Psoas muscle (tissue), 8 donors: ENCODE measurements around the gene DCPS. TPM values are rescaled to one million over a fixed set of nuclear protein-coding genes. Genes with fewer than 3 reads are reported as not detected.

Source experiments
- ATAC-seq, 4 donors: fragments of 200-7000 bp; cut with Tn5 transposase; one replicate each; pipeline ENCODE4 v1.9.1; 2020; ENCODE audit warnings: moderate library complexity in 3 of 4, mild to moderate bottlenecking in 2 of 4
- DNase-seq, 2 donors: peaks; one replicate each; pipeline ENCODE4 v3.0.0-alpha.2; 2020
- H3K27ac ChIP-seq: fragments of 200-600 bp; one replicate; pipeline ENCODE4 v1.8.0; 2022
- H3K27me3 ChIP-seq, 3 donors: fragments of 200-600 bp in 1 of 3; one replicate each; pipeline versions ENCODE4 v1.6.1 to v1.8.0; 2013 to 2022; ENCODE audit warnings: low read length in 2 of 3, mild to moderate bottlenecking in 2 of 3, moderate library complexity in 1 of 3; ENCODE audit not compliant: insufficient read depth in 3 of 3
- H3K36me3 ChIP-seq, 2 donors: fragments of 200-600 bp in 1 of 2; one replicate each; pipeline versions ENCODE4 v1.6.1 to v1.8.0; 2013 to 2022; ENCODE audit warnings: low read depth in 1 of 2, mild to moderate bottlenecking in 1 of 2, moderate library complexity in 1 of 2; ENCODE audit not compliant: insufficient read depth in 1 of 2
- H3K4me1 ChIP-seq: fragments of 200-600 bp; one replicate; pipeline ENCODE4 v1.8.0; 2022
- H3K4me3 ChIP-seq: fragments of 200-600 bp; one replicate; pipeline ENCODE4 v1.8.0; 2022; ENCODE audit warnings: mild to moderate bottlenecking
- H3K9me3 ChIP-seq: fragments of 200-600 bp; one replicate; pipeline ENCODE4 v1.8.0; 2022
- WGBS, 3 donors: extraction: QIAGEN DNeasy Blood & Tissue Kit; methylation state at CpG; one replicate each; pipeline versions ENCODE4 v1.1.6 to v1.1.7; 2013; 5-methylcytosine and 5-hydroxymethylcytosine counted together
- intact Hi-C, 2 donors: fragments of 100-400 bp; cut with DNase I; formaldehyde crosslinking; loops; one replicate each; pipeline versions ENCODE4 v1.11.0 to v1.14.2; 2022
- polyA plus RNA-seq, 3 donors: library from polyadenylated mRNA; stranded (reverse); fragments of 200-250 nt; gene quantifications; one replicate each; pipeline ENCODE4 v1.2.3, GENCODE V29; 2013
- total RNA-seq, 4 donors: library from RNA; stranded (reverse); fragmentation: NEBNext Ultra II Directional in 2 of 4; extraction: Animal tissue kit (Norgen Biotek cat#: 25700) in 2 of 4; gene quantifications; one replicate each; pipeline versions ENCODE4 v1.2.1 to v1.2.4, GENCODE V29; 2021 to 2023
- TF ChIP-seq, protein P1 (sequence below): fragments of 200-600 bp; IDR thresholded peaks from one replicate; pipeline ENCODE4 v1.8.0; 2022; ENCODE audit warnings: antibody characterized with exemption
- donor health status: healthy with polysubstance abuse.
- donor health status: DM: no; HTN: no; CAD: no; lungs with moderate emphysema.
- donor health status: Bipolar disorder and iron deficiency.
- donor health status: healthy.
- donor health status: DM: yes; HTN: yes; CAD: no.
- donor health status: DM: no; HTN: no; CAD: no.
- donor health status: DM: no; HTN: no; CAD: no.
- donor health status: DM: yes; HTN: yes; CAD: no.

The DCPS gene
- total and polyA plus RNA-seq, 7 donors = 11.8 to 20.5 (median 14.3) TPM

- DNase-seq (no peak), ATAC-seq (no peak)
- H3K27ac ChIP-seq = no peak overlapping the region
- H3K9me3 ChIP-seq = no peaks in the 10 kb centered on the region
- H3K27me3 ChIP-seq = no peaks in the 10 kb centered on the region
- WGBS, 3 donors = 70 to 80% (median 73%) methylated on average over 9 of the region's 9 CpGs
- H3K4me3 ChIP-seq = no peak overlapping the region
- TF ChIP-seq, protein P1, sequence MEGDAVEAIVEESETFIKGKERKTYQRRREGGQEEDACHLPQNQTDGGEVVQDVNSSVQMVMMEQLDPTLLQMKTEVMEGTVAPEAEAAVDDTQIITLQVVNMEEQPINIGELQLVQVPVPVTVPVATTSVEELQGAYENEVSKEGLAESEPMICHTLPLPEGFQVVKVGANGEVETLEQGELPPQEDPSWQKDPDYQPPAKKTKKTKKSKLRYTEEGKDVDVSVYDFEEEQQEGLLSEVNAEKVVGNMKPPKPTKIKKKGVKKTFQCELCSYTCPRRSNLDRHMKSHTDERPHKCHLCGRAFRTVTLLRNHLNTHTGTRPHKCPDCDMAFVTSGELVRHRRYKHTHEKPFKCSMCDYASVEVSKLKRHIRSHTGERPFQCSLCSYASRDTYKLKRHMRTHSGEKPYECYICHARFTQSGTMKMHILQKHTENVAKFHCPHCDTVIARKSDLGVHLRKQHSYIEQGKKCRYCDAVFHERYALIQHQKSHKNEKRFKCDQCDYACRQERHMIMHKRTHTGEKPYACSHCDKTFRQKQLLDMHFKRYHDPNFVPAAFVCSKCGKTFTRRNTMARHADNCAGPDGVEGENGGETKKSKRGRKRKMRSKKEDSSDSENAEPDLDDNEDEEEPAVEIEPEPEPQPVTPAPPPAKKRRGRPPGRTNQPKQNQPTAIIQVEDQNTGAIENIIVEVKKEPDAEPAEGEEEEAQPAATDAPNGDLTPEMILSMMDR = no peak
- peaks cover 0 to 13% of the 10 kb centered on the region in 2 donors for H3K36me3 ChIP-seq
- H3K4me1 ChIP-seq = peaks cover 13% of the 10 kb centered on the region
- intact Hi-C loops = no loop called here
Measured at GRCh38 chr11:126328938-126329643, 25.2 kb downstream of the DCPS start.

DNA sequence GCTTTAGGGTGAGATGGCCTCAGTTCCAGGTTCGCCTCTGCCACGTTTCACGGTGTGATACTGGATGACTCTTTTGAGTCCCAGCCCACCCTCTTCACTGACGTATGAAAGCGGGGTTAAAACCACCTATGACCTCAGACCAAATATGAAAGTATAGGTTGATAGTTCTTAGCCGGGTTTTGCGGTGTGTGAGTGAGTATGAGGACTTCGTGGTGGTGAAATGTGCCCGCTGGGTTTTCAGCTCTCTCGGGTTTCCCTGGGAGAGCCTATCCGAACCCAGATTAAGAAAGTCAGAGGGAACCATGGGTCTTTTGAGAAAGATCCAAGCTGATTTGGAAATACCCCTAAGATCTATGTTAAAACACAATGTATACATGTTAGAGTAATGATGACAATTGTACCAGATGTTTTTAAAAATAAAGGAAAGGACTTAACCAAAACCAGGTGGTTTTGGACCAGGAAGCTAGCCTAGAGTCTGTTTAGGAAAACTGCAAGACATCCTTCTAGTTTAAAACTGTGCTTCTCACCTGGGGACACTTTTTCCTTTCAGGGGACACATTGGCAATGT, 25.9 kb downstream of the DCPS start:
- no peaks in the 10 kb centered on the region for H3K27me3 ChIP-seq
- ATAC-seq = no peak
- no peak overlapping the region for H3K27ac ChIP-seq
- WGBS, 3 donors = 92 to 94% (median 93%) methylated on average over 11 of the region's 11 CpGs
- peaks cover 0 to 13% of the 10 kb centered on the region in 2 donors for H3K36me3 ChIP-seq
- peaks cover 13% of the 10 kb centered on the region for H3K4me1 ChIP-seq
- intact Hi-C loops = no loop called here
- H3K4me3 ChIP-seq = no peak overlapping the region
- TF ChIP-seq, protein P1 = no peak
- DNase-seq = no peak
- H3K9me3 ChIP-seq = no peaks in the 10 kb centered on the region

DNA sequence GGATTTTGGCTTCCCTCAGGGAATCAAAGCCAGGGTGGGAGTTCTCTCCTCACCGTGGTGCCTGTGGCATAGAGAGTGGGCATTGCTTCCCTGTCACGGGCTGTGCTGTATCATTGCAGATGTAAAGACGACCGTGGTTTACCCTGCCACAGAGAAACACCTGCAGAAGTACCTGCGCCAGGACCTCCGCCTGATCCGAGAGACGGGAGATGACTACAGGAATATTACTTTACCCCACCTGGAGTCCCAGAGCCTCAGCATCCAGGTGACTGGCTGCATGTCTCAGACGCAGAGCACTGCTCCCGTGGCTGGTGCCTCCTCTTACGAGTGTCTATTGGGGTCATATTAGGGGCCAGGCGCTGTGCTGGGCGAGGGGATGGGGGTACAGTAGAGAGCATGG, 27.4 kb downstream of the DCPS start:
- intact Hi-C loops = no loop called here
- DNase-seq = no peak
- ATAC-seq = no peak

DNA sequence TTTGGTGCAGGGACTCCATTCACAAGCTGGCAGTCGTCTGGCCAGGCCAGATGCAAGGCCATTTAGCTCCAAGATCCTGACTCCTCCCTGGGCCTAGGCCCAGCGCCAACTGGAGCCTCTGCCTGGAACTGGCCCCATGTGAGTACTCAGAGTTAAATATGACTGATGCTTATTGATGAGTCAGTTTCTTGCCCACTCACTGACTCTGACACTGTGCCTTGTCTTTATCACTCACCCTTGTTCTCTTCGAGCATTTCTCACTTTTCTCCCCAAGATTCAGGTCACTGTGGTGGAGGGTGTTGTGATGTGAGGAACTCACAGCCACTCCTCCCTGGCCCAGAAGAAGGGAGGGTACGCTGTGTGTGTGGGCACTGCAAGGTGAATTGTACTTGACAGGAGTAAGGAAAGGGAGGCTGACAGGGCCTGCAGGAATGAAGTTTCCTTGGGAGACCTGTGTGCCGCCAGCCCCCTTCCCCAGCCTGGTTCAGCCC, 28.4 kb downstream of the DCPS start:
- Histone ChIP-seq H3K36me3 (peaks cover 0 to 13% of the 10 kb centered on the region in 2 donors), H3K4me1 (peaks cover 20% of the 10 kb centered on the region), H3K27ac (peak overlapping the region; percentile 70), H3K9me3 (no peaks in the 10 kb centered on the region), H3K4me3 (no peak overlapping the region), H3K27me3 (no peaks in the 10 kb centered on the region)
- ATAC-seq (peak; percentile 89 to 96 (median 91)), DNase-seq (peak; percentile 89 to 92)
- intact Hi-C loops = no loop called here
- TF ChIP-seq, protein P1 = no peak
- 42 to 59% (median 44%) methylated on average over 5 of the region's 5 CpGs for WGBS, 3 donors

More for the DNA sequence above, 27.4 kb downstream of the DCPS start:
- peaks cover 20% of the 10 kb centered on the region for H3K4me1 ChIP-seq
- no peak overlapping the region for H3K27ac ChIP-seq
- H3K27me3 ChIP-seq = no peaks in the 10 kb centered on the region
- peaks cover 0 to 13% of the 10 kb centered on the region in 2 donors for H3K36me3 ChIP-seq
- TF ChIP-seq, protein P1 = no peak
- H3K4me3 ChIP-seq = no peak overlapping the region
- 95 to 98% (median 97%) methylated on average over 13 of the region's 13 CpGs for WGBS, 3 donors
- H3K9me3 ChIP-seq = no peaks in the 10 kb centered on the region
